ENCODE results near the gene GGA1.

GGA1 gene

GRCh38 chr22:37638391-37639069 lies 29.9 kb downstream of the GGA1 start:
- H3K4me3 ChIP-seq (ENCODE audit: low read depth, low read length), result no peak overlapping the region
- TF ChIP-seq, protein P1, sequence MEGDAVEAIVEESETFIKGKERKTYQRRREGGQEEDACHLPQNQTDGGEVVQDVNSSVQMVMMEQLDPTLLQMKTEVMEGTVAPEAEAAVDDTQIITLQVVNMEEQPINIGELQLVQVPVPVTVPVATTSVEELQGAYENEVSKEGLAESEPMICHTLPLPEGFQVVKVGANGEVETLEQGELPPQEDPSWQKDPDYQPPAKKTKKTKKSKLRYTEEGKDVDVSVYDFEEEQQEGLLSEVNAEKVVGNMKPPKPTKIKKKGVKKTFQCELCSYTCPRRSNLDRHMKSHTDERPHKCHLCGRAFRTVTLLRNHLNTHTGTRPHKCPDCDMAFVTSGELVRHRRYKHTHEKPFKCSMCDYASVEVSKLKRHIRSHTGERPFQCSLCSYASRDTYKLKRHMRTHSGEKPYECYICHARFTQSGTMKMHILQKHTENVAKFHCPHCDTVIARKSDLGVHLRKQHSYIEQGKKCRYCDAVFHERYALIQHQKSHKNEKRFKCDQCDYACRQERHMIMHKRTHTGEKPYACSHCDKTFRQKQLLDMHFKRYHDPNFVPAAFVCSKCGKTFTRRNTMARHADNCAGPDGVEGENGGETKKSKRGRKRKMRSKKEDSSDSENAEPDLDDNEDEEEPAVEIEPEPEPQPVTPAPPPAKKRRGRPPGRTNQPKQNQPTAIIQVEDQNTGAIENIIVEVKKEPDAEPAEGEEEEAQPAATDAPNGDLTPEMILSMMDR (conservative IDR thresholded peaks at IDR 0.05; ENCODE audit: low read depth, low read length), result no peak
- no peak for DNase-seq (ENCODE audit: low read depth)

- DNase-seq (ENCODE audit: low read depth), result peak; percentile 35
- peak within 1 kb of the TSS; percentile 76 for H3K4me3 ChIP-seq (ENCODE audit: low read depth, low read length)
- TF ChIP-seq, protein P1 (conservative IDR thresholded peaks at IDR 0.05; ENCODE audit: low read depth, low read length), result no peak
Observed at GRCh38 chr22:37639070-37639760, 30.6 kb downstream of the GGA1 start, which contains the start of gene SH3BP1. Gene SH3BP1, plus strand, starts transcription at chr22:37639669. Its CDS starts 119 bp downstream, at chr22:37639788.

GRCh38 chr22:37639771-37640590 lies 31.3 kb downstream of the GGA1 start:
- H3K4me3 ChIP-seq (ENCODE audit: low read depth, low read length), result peak overlapping the region; percentile 76
- no peak for DNase-seq (ENCODE audit: low read depth)
- TF ChIP-seq, protein P1 (conservative IDR thresholded peaks at IDR 0.05; ENCODE audit: low read depth, low read length), result no peak

- DNase-seq (ENCODE audit: low read depth), result no peak
- H3K4me3 ChIP-seq (ENCODE audit: low read depth, low read length), result peak overlapping the region; percentile 76
- TF ChIP-seq, protein P1 (conservative IDR thresholded peaks at IDR 0.05; ENCODE audit: low read depth, low read length), result no peak
Observed at GRCh38 chr22:37640591-37641560, 32.2 kb downstream of the GGA1 start.

GRCh38 chr22:37641561-37641949 lies 32.9 kb downstream of the GGA1 start:
- no peak for DNase-seq (ENCODE audit: low read depth)
- peak overlapping the region; percentile 8 for H3K4me3 ChIP-seq (ENCODE audit: low read depth, low read length)

More at GRCh38 chr22:37641561-37641949, 32.9 kb downstream of the GGA1 start:
- TF ChIP-seq, protein P1 (conservative IDR thresholded peaks at IDR 0.05; ENCODE audit: low read depth, low read length), result no peak

Data from choroid plexus epithelial cell (primary cell).